ENCODE measurements around the gene TDRD5. TPM values are rescaled to one million over a fixed set of nuclear protein-coding genes. Genes with fewer than 3 reads are reported as not detected.

Gene TDRD5, protein sequence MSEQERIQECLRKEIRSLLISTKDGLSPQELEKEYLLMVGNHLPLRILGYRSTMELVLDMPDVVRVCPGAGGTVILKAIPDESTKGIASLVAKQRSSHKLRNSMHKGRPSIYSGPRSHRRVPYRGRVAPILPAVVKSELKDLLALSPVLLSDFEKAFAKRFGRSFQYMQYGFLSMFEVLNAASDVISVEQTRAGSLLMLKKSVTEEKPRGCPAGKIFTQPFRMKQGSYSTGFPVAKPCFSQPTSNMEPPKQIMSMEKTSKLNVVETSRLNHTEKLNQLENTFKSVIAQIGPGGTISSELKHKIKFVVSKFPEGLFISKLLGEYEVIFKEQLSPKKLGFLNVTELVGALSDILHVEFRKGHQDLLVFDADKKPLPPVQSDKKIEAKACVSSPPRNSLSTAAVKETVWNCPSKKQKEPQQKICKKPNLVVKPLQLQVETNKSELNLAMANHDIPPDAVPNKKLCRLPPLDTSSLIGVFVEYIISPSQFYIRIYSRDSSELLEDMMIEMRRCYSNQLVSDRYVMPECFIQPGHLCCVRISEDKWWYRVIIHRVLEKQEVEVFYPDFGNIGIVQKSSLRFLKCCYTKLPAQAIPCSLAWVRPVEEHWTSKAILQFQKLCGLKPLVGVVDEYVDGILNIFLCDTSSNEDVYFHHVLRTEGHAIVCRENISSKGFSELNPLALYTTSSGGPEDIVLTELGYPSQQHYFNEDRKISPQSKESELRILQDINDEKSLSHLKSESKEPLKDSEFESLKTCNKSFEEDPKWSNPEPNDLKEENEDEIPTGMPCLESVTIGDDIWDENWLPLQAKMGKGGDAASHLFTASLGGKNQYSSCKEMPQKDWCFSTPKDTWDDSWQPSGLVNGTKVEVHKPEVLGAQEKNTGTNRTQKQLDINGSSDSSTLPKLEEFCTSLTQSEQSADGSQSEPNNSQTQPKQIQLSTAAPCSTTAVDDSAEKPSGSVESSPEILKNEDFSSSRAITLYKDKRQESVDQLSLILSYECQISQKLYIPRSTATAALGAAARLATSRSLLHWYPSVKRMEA
- total RNA-seq, result 0.99 TPM

DNA sequence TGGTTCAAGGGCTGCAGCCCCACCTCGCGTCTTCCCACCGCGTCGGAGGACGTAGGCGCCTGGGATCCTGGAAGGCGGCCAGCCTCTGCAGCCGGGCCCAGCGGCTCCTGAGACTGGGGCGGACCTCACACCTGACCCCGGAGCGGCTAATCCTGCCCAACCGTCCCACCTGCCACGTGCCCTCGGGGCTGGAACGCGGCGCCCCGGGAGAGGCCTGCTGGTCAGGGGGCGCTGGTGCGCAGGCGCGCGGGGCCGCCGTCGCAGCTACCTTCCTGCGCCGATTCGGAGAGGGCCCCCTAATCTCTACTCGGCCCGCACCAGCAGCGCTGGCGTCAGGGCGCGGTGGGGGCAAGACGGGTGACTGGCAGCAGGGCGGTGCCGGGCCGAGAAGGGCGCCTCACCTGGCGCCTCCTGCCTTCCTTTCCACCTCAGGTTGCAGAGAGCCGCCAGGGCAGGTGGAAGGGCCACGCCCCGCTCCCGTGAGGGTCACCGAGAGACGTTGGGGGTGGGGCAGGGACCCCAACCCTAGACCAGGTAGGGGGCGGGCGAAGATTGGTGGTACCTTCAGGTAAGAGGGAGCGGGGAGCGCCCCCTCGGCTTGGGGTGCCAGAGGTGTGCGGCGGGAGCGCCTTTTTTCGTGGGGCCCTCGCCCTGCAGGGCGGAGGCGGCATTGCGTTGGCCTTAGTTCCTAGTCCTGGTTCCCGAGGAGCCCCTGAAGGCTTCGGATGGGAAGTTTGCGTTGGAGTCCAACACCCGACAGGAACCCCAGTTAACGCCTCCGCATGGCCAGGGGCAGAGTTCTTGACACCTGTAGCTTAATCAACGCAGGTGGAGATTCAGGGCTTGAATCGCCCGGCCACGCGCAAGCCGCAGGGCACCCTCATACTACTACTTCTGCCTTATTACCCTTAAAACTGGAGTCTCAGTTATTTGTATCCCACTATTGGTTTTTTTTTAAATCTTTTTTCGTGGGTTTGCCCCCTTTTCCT lies at the start of gene TDRD5:
TSS of gene TDRD5 (plus strand) at position 241 of the 989 bp plus-strand sequence. CDS start 784 bp downstream, outside the sequence.

DNA sequence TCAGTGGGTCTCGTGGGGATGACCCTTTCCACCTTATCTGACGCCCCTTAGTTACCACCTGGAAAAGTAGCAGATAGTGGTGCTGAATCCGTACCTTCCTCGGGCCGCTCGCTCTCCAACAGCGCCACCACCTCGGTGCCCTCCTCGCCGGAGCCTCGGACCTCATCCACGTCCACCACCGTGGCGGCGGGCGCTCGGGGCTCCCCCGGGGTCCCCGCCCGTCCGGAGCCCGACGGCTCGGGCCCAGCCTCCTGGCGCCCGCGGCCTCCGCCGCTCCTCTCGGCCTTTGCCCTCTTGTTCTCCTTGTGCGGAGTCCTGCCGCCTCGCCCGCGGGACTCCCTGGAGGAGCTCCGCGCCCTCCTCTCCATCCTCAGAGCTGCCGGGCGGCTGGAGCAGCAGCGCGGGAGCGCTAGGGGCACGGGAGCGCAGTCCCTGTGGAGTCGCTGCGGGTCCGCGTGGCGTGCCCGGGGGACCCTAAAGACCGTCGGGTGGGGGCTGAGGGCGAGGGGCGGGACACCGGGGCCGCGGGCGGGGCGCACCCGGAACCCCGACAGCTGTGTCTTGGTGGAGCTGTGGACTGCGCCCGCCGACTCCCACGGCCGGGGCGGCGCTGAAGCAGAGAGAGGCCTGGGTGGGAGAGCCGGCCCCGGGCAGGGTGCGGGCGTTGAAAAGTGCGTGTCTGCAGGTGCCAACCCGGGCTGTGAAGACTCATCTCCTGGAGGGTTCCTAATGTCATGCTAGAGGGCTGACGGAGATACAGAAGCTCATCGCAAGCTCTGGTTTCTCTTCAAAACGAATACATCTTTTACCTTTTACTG lies 15.9 kb upstream of the TDRD5 start, which contains the start of gene NPHS2:
TSS of gene NPHS2 (minus strand) at position 452 of the 818 bp plus-strand sequence. CDS start at position 368, 84 bp downstream.

Other genes starting within 250 kb of the TDRD5 start
- gene AXDND1, start 225.9 kb upstream of the TDRD5 start, total RNA-seq, result 1.8 TPM
- gene NPHS2, start 15.9 kb upstream of the TDRD5 start, total RNA-seq, result not detected
- 1.3 TPM for gene FAM163A, start 151.5 kb downstream of the TDRD5 start, total RNA-seq